Activated naive CD4-positive, alpha-beta T cell treated with Interleukin-2 at 50 U/mL for 16 hours (primary cell): ENCODE results near the gene WBP1.

ENCODE experiments used
- DNase-seq: peaks from one replicate; pipeline ENCODE4 v3.0.0-alpha.2; 2020

WBP1 gene

DNA sequence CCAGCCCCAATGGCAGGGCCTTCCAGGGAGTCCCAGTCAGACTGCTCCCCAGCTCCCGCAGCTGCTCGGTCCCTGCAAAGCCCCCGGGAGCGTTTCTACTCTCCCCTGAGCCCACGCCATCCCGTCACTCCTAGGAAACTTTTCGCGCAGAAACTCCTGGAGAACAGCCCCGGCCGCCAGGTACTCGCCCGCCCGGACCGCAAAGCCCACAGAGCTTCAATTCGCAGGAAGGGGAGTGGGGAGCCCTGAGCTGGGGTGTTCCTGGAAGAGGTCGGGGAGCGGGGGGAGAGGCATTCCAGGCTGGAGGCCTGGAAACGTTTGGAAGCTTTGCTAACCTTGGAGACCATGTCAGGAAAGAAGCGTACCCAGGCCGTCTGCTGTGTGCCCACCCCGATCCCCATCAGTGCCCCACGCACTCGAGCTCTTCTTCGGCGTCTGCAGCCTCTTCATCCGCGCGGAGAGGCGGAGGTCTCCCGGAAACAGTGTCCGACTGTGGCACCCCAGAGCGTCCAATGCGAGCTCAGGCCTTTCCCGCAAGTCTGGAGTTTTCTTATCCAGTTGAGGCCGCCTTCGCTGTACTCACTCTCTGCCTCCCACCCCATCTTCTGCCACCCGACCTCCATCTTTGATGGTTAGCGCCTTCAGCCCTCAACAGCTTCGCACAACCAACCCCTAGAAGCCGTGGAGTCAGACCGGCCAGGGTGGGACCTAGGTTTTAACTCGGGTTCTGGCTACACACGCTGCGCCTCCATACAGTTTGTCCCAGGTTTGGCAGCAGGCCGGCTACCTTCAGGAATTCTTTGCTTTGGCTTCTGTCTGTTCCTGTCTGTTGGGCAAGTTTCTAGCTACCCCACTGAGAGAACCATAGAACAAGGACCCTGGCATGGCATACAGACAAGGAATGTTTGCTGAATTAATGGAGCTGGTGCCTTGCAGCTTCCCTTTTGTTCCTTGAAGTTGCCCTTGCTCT, 45.6 kb downstream of the WBP1 start:
- no peak for DNase-seq

DNA sequence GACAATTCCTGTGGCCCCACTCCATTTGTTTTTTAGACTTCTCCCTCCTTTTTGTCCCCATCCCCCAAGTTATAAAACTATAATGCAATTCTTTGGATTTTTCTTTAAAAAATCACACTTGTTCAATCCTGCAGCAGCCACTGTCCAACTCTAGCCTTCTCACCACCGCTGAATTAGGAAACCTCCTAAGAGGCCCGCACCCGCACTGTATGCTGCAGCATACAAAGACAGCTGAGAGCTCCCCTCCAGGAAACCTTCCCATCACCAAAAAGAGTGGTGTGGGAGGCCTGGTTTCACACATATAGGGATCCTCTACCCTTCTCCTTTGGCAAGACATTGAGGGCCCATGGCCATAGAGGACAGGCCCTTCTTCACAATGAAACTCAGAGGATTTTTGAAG, 46.4 kb downstream of the WBP1 start:
- DNase-seq, result no peak

DNA sequence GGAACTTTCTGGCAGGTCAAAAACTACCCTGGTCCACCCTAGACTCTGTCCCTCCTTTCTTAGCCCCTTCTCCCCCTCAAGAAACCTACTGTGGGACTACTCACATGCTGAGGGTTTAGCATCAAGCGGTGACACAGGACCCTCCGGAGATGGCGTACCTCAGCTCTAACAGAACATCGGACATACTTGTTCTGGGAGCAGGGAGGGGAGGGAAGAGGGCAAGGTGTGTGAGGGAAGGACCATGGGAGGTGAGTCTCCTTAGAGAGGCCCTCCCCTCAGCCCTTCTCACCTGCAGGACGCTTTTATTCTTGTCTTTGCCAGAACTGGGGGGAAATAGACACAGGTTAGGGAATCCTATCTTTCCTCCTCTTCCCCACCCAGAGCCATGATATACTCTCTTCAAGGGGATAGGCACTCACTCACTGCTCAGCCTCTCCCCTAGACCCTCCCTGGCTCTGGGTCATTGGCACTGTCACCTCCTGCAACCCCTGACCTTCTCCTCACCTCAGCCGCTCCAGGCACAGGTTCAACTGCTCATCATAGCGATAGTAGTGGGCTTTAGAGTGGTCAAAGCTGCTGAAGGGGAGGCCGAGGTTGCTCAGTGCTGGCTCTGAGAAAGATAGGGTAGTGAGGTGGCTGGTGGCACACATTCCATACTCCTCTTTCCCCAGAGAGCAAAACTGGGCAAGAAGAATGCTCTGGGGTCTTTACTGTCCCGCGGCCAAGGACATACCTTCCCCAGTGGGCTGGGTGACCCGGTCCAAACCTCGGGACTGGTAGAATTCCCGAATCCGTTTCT, 47.4 kb downstream of the WBP1 start:
- DNase-seq, result no peak

DNA sequence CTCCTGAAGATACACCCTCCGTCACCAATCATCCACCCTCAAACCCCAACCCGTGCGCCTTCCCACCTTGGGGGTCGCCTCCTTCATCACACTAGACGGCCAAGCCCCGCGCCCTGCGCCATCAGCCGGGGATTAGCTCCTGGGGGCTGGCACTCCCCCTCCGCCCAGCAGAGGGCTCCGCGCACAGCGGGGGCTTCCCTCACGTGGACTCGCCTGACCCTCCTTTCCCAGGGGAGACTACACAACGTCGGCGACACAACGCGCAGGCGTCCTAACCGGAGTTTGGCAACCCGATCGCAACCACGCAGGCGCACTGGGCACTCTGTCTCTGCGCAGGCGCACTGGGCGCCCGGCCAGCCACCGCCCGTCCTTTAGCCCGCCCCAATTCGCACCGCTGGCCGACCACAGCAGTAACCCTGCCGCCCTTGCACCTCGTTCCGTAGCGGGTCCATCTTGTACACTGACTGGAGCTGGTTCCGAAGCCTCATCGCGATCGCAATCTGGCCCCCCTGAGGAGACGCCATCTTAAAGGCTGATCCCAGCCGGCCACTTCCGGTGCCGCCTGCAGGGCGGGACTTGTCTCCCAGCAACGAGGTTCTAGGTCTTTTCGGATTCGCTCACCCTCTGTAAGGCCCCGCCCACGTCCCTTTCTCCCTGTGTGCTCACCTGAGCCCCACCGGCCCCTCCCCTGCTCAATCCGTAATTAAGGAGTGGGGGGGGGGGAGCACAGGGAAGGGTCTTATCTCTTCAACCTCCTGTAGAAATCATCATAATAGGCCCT, 49.1 kb downstream of the WBP1 start, which contains the start of gene PCGF1:
Gene PCGF1, minus strand, starts transcription at position 551 of the 781 bp plus-strand sequence. Its CDS starts 27 bp downstream, at position 524.
- DNase-seq, result peak; percentile 99

DNA sequence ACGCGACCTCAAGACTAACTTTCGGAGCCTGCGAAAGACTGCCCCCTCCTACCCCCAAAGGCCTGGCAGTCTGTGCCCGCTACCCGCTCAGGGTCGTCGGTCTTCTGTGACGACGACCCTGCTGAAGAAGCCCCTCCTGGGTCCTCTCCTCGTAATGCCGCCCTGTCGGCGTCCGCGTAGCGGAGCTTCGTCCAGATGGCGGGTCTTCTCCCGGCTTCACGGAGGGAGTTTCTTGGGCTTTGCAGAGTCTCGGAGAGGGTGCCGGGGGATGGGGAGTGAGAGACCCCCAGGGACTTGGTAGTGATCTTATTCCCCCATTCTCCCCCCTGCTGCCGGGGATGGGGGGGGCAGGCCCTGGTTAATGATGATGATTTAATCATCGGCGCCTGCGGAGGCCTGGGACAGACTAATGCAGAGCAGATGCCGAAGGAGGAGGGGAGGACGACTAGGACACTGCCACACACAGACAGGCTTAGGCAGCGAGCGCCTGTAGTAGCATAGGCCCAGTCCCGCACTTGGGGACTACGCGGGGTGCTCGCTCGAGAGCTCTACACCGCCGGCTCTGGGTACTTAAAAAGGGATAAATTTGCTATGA, 49.8 kb downstream of the WBP1 start:
- DNase-seq, result peak; percentile 18

DNA sequence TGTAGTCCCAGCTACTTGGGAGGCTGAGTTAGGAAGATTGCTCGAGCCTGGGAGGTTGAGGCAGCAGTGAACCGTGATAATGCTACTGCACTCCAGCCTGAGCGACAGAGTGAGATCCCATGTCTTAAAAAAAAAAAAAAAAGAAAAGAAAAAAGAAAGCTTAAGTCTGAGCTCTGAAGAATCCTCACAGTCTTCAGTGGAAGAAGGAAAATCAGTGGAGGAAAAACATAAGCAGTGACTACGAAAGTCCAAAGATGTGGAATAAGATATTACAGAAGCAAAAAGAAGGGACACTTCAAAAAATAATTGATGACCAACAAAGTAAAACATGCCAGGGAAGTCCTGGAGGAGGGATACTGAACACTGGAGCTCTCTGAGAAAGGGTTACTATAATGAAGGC, 52.0 kb downstream of the WBP1 start:
- DNase-seq, result no peak
